ENCODE results near the gene TMEM178B.

TMEM178B gene

DNA sequence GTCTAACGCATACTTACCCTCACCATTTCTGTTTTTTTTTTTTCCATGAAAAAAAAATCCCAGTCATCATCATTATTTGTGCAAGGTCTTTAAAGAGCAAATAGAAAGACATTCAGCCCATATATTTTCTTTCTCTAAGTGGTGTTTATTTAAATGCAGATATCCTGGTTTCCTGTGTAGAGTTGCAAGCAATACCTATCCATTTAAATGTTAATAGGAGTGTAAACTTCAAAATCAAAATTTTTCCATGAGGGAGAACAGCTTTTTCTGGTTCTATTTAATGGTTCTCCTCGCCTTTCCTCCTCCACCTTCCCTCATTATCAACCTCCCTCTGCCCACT, 357.2 kb downstream of the TMEM178B start:
- DNase-seq (ENCODE audit: low read depth) = no peak

- no peak for DNase-seq (ENCODE audit: low read depth)
These were observed 357.8 kb downstream of the TMEM178B start for GRCh38 chr7:141431711-141432110.

GRCh38 chr7:141433698-141434097, 359.8 kb downstream of the TMEM178B start:
- no peak for DNase-seq (ENCODE audit: low read depth)

- DNase-seq (ENCODE audit: low read depth) = no peak
These were observed 362.3 kb downstream of the TMEM178B start for GRCh38 chr7:141436139-141436538.

GRCh38 chr7:141436575-141437075, 362.8 kb downstream of the TMEM178B start:
- DNase-seq (ENCODE audit: low read depth) = no peak

- DNase-seq (ENCODE audit: low read depth) = no peak
These were observed 365.3 kb downstream of the TMEM178B start for GRCh38 chr7:141439164-141439563.

DNA sequence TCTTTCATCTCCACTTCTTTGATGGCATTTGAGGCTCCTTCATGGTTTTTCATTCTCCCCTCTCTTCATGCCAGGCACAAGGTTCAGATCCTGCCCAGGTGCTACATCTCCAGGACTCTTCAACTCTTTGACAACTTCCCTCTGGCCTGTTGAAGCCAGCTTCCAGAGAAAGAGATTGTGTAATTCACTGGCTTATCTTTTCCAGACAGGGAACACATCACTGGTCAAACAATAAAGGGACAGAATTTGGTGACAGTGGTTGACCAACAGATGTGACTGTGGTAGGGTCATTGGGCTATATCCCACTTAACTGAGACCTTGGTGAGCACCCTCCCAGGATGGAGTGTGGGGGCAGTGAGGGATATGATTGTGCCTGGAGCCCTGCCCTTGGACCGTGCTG, 365.9 kb downstream of the TMEM178B start:
- no peak for DNase-seq (ENCODE audit: low read depth)

DNA sequence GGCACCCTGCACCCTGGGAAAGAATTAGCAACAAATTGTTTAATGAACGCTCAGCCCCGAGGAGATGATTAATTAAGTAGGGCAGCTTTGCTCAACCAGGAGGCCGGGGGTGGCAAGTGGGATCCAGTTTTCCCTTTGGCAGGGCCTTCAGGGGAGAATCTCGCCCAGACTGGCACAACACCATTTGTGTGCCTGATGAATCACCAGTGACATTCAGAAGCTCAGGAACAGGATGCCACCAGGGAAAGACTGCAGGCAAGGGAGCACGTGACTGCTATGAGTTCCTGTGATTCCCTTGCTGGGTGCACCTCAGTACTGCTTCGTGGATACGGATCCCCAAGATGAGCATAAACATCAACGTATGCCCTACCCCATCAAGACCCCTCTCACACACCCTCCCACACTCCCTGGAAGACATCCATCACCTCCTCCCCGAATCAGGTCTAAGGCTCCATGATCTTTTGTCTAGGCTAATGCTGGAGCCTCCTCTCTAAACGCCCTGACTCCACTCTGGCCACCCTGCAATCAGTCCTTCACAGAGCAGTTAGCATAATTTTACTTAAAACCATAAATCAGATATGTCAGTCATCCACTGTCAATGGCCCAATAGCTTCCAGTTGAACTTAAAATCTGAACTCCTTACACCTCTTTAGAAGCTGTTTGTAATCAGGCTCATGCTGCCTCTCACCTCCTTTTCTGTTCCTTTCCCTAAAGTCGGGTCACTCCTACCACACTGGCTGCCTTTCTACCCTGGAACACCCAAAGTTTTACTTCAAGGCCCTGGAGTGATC, 368.2 kb downstream of the TMEM178B start:
- no peak for DNase-seq (ENCODE audit: low read depth)

DNA sequence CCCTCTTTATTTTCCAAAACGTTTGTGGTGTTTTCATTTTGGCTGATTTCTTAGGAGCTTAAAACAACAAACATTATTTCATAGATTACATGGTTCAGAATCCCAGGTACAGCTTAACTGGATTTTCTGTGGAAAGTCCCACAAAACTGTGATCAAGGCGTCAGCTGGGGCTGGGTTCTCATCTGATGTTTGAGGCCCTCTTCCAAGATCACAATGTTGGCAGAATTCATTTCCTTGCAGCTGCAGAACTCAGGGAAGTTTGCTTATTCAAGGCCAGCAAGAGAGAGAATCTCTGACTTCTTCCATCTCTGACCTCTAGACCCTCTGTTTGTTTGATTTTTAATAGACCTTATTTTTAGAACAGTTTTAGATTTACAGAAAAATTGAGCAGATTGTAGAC, 368.9 kb downstream of the TMEM178B start:
- DNase-seq (ENCODE audit: low read depth) = no peak

DNA sequence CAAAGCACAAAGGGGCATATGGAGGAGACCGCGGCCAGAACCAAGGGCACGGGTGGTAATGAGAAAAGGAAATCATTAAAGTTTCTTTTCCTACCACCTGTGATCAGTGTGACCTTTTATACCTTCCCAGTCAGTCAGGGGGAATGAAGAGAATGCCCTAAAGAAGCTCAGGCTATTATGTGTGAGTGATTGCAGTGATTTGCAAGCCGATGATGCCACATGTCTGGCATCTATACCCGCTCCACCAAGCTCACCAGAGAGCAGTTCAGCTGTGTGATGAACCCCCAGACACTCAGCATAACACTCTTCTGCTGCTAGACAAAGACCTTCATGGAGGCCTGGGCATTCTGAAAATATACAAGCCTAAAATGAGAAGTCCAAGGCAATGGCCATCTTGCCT, 371.1 kb downstream of the TMEM178B start:
- no peak for DNase-seq (ENCODE audit: low read depth)

DNA sequence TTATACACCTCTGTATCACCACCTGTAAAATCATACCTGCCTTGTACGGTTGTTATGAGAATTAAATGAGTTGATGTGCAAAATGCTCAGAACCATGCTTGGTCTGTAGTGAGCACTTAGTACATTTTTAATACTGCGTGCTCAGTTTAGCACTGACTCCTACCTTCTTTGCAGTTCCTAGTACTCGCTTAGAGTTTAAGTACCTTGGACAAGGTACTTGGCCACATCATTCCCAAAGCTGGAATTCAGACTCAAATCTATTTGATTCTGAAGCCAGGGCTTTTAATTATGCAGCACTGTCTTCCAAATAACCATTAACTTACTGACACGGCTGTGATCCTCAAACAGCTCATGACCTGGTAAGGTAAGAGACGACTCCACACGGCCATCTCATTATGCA, 377.4 kb downstream of the TMEM178B start:
- no peak for DNase-seq (ENCODE audit: low read depth)

- no peak for DNase-seq (ENCODE audit: low read depth)
These were observed 379.0 kb downstream of the TMEM178B start for GRCh38 chr7:141452911-141453310.

DNA sequence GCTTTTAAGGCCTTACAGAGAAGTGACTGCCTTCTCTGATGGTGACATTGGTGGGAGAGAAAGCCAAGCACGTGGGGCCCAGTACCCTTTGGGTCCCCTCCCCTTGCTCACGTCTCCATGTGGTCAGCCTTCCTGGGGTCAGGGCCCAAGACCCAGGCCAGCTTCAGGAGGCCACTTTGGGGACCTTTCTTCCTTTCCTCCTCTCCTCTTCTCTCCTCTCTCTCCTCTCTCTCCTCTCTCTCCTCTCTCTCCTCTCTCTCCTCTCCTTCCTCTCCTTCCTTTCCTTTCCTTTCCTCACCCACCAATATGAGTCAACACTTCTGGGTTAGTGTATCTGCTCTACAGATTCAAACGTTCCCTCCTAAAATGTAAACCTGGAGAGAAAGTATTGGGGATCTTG, 380.5 kb downstream of the TMEM178B start:
- DNase-seq (ENCODE audit: low read depth) = no peak

- no peak for DNase-seq (ENCODE audit: low read depth)
These were observed 381.9 kb downstream of the TMEM178B start for GRCh38 chr7:141455723-141456122.

- no peak for DNase-seq (ENCODE audit: low read depth)
These were observed 382.4 kb downstream of the TMEM178B start for GRCh38 chr7:141456298-141456697.

GRCh38 chr7:141456711-141457110, 382.8 kb downstream of the TMEM178B start:
- no peak for DNase-seq (ENCODE audit: low read depth)

DNA sequence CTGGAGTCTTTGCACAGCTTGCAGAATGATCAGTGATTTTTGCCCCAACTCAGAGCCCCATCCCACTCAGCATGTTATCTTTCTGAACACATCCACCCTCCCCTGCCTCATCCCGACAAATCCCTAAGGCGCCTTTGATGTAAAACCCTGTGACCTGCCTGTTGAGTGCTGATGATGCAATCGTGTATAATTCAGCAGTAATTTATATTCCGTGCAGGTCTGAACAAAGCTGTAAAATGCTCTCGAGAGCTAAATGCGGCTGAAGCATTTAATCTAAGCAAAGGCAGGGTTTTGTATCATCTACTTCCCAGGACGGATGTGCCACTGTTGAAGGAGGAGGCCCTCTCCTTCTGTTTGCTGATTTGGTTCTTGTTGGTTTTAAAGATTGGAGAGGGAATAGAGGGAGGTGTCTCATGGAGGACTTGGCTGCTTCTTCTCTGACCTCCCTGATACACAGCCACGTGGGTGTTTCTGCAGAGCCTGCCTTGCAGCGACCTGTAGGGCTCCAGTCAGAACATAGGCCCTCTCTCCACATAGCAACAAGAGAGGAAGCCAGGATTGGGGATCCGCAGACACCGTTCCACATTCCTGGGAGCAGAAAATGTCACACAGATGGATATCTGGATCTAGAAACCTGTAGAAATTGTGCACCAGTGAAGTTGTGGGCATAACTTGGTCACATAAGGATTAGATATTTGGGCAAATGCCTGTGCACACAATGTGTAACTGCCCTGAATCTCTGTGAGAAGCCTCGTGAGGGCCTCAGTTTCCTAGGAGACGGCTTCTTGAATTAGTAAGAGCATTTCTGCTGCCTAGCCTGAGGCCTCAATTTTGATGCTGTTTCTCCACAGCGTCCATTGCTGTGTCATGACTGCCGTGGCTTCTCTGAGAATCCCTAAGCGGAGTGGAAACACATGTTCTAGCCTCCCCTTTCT, 387.2 kb downstream of the TMEM178B start:
- DNase-seq (ENCODE audit: low read depth) = no peak

- no peak for DNase-seq (ENCODE audit: low read depth)
These were observed 388.1 kb downstream of the TMEM178B start for GRCh38 chr7:141461924-141462323.

DNA sequence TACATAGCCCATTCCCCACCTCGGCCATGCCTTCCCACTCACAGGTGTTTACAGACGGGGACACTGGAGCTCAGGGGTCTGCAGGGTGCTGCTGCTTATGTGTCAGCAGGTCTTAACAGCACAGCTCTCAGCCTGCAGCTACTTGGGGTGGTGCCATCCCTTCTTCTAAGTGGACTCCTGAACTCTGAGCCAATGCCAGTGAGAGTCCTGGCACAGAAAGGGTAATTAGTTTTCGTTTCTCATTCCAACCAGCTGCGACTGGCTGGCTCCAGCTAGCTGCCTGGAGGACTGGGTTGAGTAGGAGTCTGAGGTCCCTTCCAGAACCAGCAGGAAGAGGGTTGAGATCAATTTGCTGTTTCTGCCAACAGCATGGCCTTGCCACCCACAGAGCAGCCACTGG, 389.1 kb downstream of the TMEM178B start:
- no peak for DNase-seq (ENCODE audit: low read depth)

- no peak for DNase-seq (ENCODE audit: low read depth)
These were observed 390.1 kb downstream of the TMEM178B start for GRCh38 chr7:141463986-141464385.

DNA sequence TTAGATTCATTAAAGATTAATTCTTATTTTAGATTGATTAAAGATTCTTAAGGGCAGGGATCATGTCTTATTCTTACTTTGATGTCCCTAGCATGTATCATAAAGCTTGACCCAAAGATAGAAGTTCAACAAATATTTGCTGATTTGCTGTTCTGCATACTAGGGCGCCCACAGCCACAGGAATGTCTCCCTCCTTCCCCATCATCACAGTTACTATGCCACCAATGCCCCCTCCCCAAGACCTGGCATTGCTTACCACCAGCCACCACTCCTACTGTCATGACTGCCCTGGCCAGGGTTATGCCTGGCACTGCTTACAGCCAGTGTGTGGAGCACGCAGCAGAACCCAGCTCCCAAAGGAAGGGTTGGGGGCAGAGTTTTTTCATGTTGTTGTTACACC, 390.7 kb downstream of the TMEM178B start:
- no peak for DNase-seq (ENCODE audit: low read depth)

- no peak for DNase-seq (ENCODE audit: low read depth)
These were observed 392.5 kb downstream of the TMEM178B start for GRCh38 chr7:141466151-141466904.

Data from stimulated activated CD8-positive, alpha-beta memory T cell treated with anti-CD3 and anti-CD28 coated beads, Interleukin-12 subunit alpha, Interleukin-12 subunit beta, amount 100 ng/mL, for 1 hour (primary cell).